NCI-H146 treated with DMSO at 0.1 percent for 48 hours (cell line): ENCODE measurements around the gene HHLA2.

Source experiments
- DNase-seq: peaks from one replicate; lab custom pipeline; 2025; ENCODE audit not compliant: unreplicated experiment; lab: John Stamatoyannopoulos, UW

HHLA2 gene

DNA sequence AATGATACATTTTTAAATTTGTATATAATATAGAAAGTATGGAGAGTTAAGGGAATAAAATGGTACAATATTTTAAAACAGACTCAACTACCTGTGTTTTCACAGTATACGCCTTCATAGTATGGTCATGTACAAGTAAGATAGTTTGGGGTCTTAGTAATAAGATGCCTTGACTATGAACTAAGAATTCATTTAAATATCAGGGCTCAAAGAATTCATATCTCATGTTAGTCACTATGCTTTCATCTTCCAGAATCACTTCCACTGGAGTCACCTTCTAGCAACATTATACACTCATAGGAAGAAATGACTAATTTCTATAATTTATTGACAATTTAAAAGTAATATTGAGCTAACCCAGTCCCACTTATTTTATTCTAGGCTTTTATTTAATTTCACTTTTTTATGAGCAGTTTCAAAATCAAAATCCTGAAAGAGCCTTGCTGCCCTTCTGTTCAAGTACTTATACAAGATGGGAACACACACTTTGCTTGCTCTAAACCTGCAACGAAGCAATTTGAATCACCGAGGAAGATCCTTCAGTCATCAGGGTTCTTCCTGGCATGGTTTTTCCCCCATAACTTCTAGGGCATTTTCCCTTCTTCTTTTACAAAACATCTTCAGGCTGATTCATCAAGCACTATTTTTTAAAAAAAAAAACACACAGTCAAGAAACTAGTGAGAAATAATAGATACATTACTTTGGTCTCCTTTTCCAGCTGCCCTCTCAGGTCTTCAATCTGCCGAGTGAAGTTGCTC is 119.9 kb downstream of the HHLA2 start:
- DNase-seq, result no peak

DNA sequence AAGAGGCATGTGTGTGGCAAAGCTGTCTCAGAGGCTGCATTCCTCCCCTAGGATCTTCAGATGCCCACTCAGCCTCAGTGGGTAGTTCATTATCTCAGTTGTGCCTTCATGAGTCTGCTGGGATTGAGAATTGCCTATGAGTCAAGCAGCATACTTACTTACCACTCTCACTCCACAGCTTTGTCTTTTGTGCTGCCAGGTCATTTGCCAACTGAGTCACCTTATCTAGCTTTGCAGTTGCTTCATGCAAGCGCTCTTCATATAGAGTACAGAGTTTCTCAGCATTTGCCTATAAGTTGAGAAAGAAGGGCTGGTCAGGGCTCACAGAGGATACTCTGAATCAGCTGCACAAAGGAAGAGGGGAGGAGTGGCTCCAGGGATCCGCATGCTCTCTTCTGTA is 124.6 kb downstream of the HHLA2 start:
- no peak for DNase-seq
